NCI-H2171 treated with DMSO at 0.1 percent for 48 hours (cell line): ENCODE data around the gene UTY.

Experiments
- DNase-seq: peaks from one replicate; lab custom pipeline; 2025; lab: John Stamatoyannopoulos, UW

Gene UTY

DNA sequence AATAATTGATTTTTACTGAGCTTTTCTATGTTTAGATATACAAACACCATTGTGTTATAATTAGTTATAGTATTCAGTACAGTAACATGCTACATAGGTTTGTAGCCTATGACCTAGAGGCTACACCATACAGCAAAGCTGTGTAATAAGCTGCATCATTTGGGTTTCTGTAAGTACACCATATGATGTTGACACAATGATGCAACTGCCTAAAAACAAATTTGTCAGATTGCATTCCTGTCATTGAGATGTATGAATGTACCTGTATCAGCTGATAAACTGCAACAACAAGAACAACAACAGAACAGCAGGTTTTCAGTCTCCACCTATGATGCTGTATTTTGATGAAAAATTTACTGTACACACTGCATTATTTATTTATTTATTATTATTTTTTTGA lies 64.3 kb downstream of the UTY start:
- no peak for DNase-seq

DNA sequence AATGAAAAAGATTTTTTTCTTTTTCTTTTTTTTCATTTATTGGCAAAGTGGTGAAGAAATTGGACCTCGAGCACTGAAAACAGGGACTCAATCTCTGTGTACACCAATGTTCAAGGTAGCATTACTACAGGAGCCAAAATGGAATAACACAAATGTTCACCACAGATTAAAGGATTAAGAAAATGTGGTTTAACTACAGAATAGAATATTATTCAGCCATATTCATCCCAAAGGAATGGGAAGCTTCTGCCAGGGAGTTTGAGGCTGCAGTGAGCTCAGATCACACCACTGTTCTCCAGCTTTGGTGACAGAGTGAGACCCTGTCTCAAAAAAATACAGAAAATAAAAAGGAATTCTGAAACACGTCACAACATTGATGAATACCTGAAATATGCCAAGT lies 81.0 kb downstream of the UTY start:
- DNase-seq = no peak

DNA sequence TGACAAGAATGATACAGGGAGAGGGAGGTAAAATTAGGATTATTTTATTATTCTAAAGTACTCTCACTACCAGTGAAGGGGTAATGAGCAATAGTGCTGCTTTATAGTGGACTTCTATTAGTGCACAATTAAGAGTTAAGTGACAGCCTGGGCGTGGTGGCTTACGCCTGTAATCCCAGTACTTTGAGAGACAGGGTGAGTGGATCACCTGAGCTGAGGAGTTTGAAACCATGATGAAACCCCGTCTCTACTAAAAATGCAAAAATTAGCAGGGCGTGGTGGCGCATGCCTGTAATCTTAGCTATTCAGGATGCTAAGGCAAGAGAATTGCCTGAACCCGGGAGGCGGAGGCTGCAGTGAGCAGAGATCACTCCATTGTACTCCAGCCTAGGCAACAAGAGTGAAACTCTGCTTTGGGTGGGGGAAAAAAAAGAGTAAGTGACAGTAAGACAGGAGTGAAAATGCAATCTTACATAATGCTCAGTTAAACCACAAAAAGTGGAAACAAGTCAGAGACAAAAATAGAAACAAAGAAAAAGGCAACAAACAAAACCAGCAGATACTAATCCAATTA lies 98.6 kb downstream of the UTY start:
- no peak for DNase-seq

DNA sequence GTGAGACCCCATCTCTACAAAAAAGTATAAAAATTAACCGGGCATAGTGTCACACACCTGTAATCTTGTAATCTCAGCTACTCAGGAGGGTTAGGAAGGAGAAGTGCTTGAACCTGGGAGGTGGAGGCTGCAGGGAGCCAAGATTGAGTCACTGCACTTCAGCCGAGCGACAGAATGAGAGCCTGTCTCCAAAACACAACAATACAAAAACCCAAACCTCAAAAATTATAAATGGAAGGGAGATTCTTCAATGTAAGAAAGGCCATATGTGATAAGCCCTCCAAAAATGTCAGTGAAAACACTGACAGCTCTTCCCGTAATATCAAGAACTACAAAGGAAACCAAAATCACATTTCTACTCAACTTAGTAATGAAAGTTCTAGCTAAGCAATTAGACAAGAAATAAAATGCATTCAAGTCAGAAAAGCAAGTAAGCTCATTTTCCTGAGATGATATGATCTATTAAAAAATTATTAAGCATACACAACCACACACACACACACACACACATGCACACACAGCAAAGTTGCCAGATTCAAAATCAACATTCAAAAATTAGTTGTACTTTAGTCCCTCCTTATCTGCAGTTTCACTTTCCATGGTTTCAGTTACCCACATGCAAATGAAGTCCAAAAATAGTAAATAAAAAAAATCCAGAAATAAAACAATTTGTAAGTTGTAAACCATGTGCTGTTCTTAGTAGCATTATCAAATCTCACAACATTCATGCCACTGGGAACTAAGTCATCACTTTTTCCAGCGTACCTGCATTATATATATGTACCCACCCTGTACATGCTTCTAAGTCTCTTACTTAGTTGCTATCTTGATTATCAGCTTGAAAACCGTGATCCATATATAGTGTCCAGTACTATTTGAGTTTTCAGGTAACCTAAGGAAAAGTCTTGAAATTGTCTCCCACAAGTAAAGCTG lies 108.7 kb downstream of the UTY start:
- no peak for DNase-seq

DNA sequence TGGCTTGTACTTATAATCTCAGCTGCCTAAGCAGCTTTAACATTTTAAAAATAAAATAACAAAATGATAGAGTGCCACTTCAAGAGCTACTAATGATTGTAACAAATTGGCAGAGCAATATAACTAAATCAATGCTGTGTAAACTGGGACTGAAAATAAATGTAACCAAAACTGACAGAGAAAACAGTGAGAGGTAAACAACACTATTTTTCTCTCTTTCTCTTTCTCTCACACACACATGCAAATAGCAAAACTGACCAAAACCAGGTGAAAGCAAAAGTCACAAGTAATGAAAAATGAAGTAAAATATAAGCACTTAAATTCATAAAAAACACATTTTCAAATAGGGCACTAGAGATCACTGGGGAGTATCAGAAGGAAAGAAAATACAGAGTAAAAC lies 109.6 kb downstream of the UTY start:
- DNase-seq = no peak

DNA sequence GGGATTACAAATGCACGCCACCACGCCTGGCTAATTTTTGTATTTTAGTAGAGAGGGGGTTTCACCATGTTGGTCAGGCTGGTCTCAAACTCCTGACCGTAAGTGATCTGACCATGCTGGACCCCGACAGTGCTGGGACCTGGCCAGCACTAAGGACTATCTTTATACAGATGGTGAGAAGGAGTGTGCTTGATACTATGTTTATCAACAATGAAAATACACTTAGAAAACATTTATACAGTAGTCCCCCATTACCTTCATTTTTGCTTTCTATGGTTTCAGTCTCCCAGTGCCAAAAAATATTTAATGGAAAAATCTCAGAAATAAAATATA lies 111.4 kb downstream of the UTY start:
- DNase-seq = no peak

DNA sequence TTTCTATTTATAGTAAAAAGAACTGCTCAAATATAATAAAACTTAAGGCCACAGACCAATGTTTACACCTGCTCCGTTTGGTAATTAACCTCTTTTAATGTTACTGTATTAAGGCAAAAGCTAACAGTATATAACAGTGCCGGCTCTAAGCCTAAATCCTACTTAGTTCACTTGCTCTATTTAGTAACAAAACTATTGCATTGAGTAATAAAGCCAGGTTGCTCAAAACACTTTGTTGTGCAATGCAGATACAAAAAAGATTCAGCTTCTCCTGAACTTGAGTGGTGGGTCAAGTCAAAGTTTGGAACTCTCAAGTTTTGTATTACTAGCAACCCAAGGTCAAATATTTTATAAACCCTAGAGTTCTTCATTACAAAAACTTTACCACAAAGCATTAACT lies 116.2 kb downstream of the UTY start:
- no peak for DNase-seq

DNA sequence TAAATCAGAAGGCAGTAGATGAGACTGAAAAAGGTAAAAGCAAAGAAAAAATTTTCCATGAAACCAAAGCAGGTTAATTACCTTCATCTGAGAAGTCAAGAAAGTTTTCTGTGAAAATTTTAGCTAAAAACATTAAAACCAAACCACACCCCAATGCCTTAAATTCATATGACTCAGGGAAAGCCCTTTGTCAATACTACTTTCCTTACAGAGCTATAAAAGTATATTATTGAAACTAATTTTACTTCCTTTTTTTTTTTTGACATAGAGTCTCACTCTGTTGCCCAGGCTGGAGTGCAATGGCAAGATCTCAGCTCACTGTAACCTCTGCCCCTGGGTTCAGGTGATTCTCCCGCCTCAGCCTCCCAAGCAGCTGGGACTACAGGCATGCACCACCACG lies 117.2 kb downstream of the UTY start:
- DNase-seq = no peak

GRCh38 chrY:13361656-13362636 lies 117.9 kb downstream of the UTY start:
- no peak for DNase-seq

DNA sequence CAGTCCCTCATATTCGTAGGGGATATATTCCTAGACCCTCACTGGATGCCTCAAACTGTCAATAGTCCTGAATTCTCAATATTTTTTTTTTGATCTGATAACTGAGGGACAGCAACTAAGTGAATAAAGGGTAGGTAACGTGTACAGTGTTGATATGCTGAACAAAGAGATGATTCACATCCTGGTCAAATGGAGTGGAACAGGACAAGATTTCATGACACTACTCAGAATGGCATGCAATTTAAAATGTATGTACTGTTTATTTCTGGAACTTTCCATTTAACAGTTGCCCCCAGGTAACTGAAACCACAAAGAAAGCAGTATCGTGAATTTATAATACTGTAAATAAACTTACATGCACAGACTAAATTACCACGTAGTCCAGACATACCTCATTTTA lies 128.4 kb downstream of the UTY start:
- no peak for DNase-seq

- DNase-seq = no peak
Measured at GRCh38 chrY:13347106-13347505, 132.7 kb downstream of the UTY start.

- no peak for DNase-seq
Measured at GRCh38 chrY:13345549-13345948, 134.3 kb downstream of the UTY start.

DNA sequence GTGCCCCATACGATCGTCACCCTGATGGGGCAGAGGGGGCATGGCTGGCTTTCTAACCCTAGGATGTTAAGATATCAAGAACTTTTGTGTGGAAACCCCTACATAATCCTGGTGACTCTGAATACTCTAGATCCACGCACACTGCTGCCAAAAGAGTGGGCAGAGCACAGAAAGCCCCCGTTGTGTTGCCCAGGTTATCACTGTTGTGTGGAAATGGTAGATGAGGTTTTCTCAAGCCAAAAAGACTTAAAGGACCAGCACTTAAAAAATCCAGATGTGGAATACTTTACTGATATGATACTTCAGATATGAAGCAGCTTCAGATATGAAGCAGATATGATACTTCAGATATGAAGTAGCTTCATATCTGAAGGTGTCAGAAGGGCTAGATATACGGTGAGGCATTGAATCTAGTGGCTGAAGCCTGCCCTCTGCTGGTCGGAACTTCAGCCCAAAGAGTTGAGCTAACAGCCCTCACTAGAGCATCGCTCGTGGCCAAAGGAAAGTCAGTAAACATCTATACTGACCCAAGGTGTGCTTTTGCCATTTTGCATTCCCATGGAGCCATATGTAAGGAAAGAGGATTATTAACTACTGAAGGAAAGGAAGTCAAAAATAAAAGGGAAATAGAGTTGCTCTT lies 136.4 kb downstream of the UTY start:
- peak; percentile 2 for DNase-seq

- DNase-seq = no peak
Measured at GRCh38 chrY:13339939-13340338, 139.9 kb downstream of the UTY start.

DNA sequence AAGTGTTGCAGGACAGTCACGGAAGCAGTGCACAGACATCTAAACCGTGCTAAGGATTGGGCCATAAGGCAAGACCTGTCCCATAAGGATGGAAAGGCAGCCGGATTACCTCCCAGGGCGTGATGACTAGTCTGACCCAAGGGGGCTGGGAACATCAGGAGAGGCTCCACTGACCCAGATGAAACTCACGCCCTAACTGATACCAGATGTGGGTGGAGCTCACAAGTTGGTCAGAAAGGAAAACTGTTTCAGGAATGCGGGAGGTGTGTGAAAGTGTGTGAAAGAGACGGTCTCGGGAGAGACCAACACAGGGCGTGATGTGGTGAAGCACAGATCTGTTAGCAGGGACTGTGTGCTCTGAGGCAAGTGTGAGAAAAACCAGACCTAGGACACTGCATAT lies 140.5 kb downstream of the UTY start:
- no peak for DNase-seq

GRCh38 chrY:13338711-13339110 lies 141.1 kb downstream of the UTY start:
- DNase-seq = no peak

DNA sequence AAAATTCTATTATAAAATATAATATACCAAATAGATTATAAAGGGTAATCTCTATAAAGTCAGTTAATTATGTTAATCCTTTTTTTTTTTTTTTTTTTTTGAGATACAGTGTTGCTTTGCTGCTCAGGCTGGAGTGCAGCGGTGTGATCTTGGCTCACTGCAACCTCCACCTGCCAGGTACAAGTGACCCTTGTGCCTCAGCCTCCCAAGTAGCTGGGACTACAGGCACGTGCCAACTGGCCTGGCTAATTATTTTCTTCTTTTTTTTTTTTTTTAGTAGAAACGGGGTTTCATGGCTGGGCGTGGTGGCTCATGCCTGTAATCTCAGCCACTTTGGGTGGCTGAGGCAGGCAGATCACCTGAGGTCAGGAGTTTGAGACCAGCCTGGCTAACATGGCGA lies 141.9 kb downstream of the UTY start:
- no peak for DNase-seq

- no peak for DNase-seq
Measured at GRCh38 chrY:13333791-13334190, 146.0 kb downstream of the UTY start.

DNA sequence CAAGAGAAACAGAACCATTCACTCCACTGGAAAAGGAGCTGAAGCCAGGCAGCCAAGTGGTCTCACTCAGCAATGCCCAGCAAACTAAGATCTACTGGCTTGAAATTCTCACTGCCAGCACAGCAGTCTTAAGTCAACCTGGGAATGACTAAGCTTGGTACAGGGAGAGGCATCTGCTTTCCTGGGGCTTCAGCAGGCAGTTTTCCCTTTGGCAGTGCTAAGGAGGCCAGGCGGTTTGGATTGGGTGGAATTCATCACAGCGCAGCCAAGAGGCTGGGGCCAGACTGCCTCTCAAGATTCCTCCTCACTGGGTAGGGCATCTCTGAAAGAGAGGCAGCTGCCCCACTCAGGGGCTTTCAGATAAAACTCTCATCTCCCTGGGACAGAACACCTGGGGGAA lies 149.2 kb downstream of the UTY start:
- DNase-seq = no peak

DNA sequence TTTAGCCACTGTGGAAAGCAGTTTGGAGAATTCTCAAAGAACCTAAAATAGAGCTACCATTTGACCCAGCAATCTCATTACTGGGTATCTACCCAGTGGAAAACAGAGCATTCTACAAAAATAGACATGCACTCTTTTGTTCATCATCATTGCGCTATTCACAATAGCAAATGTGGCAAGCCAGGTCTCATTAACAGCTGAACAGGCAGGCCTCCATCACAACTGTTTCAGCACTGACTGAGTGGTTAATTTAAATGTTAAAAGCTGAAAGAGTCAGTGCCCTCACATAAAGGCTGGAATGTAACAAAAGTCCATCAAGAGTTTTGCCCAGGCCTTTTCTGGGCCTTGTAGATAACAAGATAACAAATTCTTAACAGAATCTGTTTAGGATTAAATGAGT lies 166.9 kb downstream of the UTY start:
- DNase-seq = no peak

GRCh38 chrY:13307959-13308358 lies 171.9 kb downstream of the UTY start:
- DNase-seq = no peak

DNA sequence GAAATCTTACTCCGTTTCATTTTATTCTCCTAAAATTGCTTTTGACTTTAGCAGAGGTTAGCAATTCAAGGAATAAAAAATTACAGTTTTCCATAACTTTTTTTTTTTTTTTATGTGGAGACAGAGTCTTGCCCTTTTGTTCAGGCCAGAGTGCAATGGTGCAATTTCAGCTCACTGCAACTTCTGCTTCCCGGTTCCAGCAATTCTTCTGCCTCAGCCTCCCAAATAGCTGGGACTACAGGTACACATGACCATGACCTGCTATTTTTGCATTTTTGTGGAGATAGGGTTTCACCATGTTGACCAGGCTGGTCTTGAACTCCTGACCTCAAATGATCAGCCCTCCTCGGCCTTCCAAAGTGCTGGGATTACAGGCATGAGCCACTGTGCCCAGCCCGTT lies 179.0 kb downstream of the UTY start:
- no peak for DNase-seq
